H1 (cell line): ENCODE measurements around the gene C9. TPM values are rescaled to one million over a fixed set of nuclear protein-coding genes. Genes with fewer than 3 reads are reported as not detected.

ENCODE experiments used
- ATF2 ChIP-seq: IDR thresholded peaks from 2 replicates; pipeline ENCODE4 v1.6.1; 2012; ENCODE audit warnings: low read length, inconsistent platforms
- CBX8 ChIP-seq: fragments of 300-800, 300-1000 bp; sonication (generic); IDR thresholded peaks from 2 replicates; pipeline ENCODE4 v1.7.1; 2016; ENCODE audit warnings: low read depth, low read length, borderline replicate concordance
- KDM1A ChIP-seq: fragments of 200-600, 300-600 bp; sonication (generic); IDR thresholded peaks from 2 replicates; pipeline ENCODE4 v1.7.1; 2016; ENCODE audit warnings: mild to moderate bottlenecking, low read length, borderline replicate concordance
- RFX5 ChIP-seq: IDR thresholded peaks from 2 replicates; pipeline ENCODE4 v1.6.1; 2011; ENCODE audit warnings: low read depth, low read length, improper control_type of control experiment, borderline replicate concordance
- RXRA ChIP-seq: IDR thresholded peaks from 2 replicates; pipeline ENCODE4 v1.6.1; 2011; ENCODE audit warnings: low read depth, mild to moderate bottlenecking, low read length, moderate library complexity; ENCODE audit not compliant: insufficient read depth
- polyA plus RNA-seq, 7 experiments: library from polyadenylated mRNA; depleted of rRNA in 3 of 7; stranded (reverse) in 5 of 7; unstranded in 2 of 7; fragments of >200 nt in 5 of 7; fragments of 200-250 nt in 2 of 7; gene quantifications; 1 replicate in 5 of 7; 2 replicates in 1 of 7; 4 replicates in 1 of 7; pipeline versions ENCODE4 v1.2.1 to v1.2.3, GENCODE V29; 2011 to 2013; ENCODE audit warnings: missing spikeins in 2 of 7, mixed read lengths in 2 of 7
- total RNA-seq: library from RNA; stranded (reverse); fragmentation: NEBNext Ultra II Directional; extraction: Animal tissue kit (Norgen Biotek cat#: 25700); gene quantifications from 2 replicates; pipeline ENCODE4 v1.2.1, GENCODE V29; 2021

C9 gene
- total and polyA plus RNA-seq, 2 of the 8 experiments (the other 6 are each of a cell fraction or from before 2014, with no cell fraction given) = not detected

GRCh38 chr5:39395521-39395920 is 31.2 kb upstream of the C9 start (continued):
- TF ChIP-seq ATF2 = no peak
- no peak for TF ChIP-seq KDM1A
- no peak for TF ChIP-seq RXRA
- TF ChIP-seq CBX8 = no peak
- TF ChIP-seq RFX5 = no peak
